ENCODE data around the gene SPRR2E.

- TF ChIP-seq CTCF (conservative IDR thresholded peaks at IDR 0.05) = no peak
- TF ChIP-seq ZFX (IDR thresholded peaks at IDR 0.05) = no peak
Observed at GRCh38 chr1:153099461-153100045, 5.2 kb upstream of the SPRR2E start.

All from C4-2B (cell line).